Hematopoietic multipotent progenitor cell treated with erythropoietin and hydrocortisone succinate and interleukin-3 and kit ligand, for 15 days (in vitro differentiated cells): ENCODE measurements around the gene LORICRIN.

Experiments
- DNase-seq: peaks from one replicate; pipeline ENCODE4 v3.0.0-alpha.2; 2015; ENCODE audit warnings: low spot score

The LORICRIN gene

DNA sequence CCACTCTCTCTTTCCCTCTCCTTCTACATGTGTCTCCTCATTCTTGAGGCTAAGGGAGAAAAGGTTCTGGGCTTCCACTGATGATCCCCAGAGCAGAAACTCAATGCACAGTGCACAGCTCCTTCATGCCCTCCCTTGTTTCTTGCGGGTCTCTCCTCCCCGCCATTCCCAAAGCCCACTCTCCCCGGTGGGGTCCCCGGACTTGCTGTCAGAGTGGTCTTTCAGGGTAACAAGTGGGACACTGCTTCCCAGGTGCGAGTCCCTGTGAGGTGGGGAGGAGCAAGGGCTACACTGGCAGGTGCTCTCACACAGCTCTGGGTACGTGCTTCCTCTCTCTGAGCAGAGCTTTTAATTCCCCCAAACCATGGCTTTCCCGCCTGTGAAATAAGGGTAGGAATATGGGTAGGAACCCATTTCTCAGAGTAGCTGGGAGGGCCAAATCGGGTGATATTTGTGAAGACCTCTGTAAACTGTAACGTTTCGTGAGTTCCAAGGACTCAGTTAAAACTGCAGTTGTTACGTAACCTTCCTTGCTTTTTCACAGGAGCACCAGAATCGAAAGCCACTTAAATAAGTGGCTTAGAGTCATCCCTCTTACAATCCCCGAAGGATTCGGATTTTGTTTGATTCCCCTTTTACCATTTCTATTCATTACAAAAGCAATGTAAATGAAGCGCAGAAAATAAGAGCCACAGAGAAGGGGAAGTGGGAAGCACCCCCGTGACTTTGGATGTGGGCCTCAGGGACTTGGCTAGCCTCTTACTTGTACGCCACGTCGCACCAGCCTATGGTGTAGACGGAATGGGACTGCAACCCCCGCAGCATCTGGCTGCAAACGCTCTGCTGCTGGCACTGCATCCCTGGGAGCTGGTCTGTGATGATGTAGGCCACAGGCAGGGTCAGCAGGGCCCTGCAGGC lies 47.1 kb downstream of the LORICRIN start:
- no peak for DNase-seq

DNA sequence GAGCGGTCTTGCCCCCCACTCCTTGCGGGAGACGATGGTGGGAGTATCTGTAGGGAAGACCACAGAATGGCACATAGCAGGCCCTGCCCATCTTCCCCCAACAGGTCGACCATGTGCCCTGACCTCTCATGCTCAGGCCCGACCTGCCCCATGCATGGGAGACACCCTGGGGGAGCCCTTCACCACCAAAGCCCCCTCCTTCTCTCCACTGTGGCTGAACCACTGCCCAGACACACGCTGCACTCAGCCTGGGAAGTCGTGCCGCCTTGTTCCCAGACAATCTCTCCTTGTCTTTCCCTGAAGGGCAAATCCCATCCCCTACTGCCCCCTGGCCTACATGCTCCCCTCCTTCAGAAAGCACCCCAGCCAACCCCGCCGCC lies 47.7 kb downstream of the LORICRIN start:
- no peak for DNase-seq

DNA sequence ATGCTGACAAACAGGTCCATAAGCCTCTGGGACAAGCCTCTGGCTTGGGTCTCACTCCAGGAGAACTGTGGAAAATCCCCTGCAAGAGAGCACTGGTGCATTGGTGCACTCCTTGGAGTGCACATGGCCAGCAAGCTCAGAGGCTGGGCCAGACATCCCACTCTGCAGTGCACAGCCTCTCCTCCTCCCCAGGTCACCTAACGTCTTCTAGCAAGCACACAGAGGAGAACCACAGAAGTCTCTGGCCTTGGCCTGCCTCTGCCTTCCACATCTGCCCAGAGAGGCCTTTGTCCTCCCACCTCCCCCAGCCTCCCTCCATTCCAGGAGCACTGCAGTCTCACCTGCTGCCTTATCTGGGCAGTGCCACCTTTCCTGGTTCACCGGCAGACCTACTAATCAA lies 49.1 kb downstream of the LORICRIN start:
- no peak for DNase-seq

DNA sequence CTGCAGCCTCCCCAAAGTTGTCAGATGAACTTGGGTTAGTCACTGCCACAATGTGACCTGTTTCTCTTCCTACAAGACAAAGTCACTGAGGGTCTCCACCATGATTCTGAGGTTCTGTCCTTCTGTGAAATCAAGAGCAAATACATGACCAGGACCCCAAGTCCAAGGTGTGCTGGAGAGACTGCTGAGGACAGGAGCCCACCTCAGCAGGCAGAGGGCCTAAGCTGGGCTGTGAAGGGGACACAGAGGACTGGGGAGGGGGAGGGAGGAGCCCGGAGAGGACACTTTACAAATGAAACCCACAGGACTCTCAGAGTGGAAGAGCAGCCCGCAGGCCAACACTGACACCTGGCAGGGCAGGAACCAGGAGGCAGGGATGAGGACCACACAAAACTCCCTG lies 50.0 kb downstream of the LORICRIN start:
- no peak for DNase-seq

DNA sequence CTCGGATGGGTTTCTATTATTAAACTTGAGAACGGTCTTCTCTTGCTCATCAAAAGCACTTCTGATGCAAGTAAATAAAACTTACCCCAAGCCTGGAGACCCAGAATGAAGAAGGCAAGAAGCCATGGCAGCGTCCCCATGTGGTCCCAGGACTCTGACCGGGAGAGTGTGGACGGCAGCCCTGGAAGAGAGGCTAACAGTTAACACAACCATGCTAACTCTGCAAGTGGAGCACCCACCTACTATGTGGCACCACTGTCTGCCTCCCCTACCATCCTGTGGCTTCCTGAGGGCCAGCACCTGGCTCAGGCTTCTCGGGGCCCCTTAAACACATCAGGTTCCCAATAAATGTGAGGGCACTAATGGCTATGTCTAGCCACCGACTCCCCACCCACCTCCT lies 51.0 kb downstream of the LORICRIN start:
- DNase-seq, result no peak
